ENCODE data around the gene GPR149. TPM values are rescaled to one million over a fixed set of nuclear protein-coding genes. Genes with fewer than 3 reads are reported as not detected.
A peak's percentile ranks its signal among the peaks of the same experiment; 100 is the strongest.

Gene GPR149
- total RNA-seq, 3 donors from 2014 or later (not counting 1 experiment from before 2014, with no cell fraction given): not detected

DNA sequence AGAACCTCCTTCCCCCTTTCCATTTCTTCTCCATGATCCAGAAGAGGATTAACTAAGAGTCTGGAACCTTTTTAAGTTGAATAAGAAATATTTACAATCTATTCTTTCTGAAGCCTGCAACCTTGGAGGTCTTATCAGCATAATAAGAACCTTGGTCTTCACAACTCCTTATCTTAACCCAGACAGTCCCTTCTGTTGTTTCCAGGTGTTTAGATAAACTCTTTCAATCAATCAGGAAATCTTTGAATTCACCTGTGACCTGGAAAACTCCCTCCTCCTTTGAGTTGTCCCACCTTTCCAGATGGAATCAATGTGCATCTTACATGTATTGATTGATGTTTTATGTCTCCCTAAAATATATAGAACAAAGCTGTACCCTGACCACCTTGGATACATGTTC lies 102.1 kb downstream of the GPR149 start:
- DNase-seq (no peak), ATAC-seq (no peak)
- peaks cover 7 to 17% of the 10 kb centered on the region in 2 donors for H3K27me3 Mint-ChIP-seq (ENCODE audit: low read depth in 2 of 2)
- H3K4me3 Mint-ChIP-seq: no peak overlapping the region
- no peak overlapping the region for H3K27ac ChIP-seq (ENCODE audit: low read length)
- H3K36me3 Mint-ChIP-seq: no peaks in the 10 kb centered on the region
- peaks cover 4% of the 10 kb centered on the region for H3K4me1 ChIP-seq (ENCODE audit: control insufficient read depth, insufficient read depth, low read length)
- no peak overlapping the region for H3K4me3 ChIP-seq (ENCODE audit: low read length)
- H3K36me3 ChIP-seq (ENCODE audit: control insufficient read depth, insufficient read depth, low read length): no peaks in the 10 kb centered on the region
- no peaks in the 10 kb centered on the region for H3K9me3 Mint-ChIP-seq
- H3K4me1 Mint-ChIP-seq: peaks cover 6 to 11% of the 10 kb centered on the region in 2 donors
- H3K27me3 ChIP-seq (ENCODE audit: control insufficient read depth, insufficient read depth, low read length): no peaks in the 10 kb centered on the region
- TF ChIP-seq, protein P1, sequence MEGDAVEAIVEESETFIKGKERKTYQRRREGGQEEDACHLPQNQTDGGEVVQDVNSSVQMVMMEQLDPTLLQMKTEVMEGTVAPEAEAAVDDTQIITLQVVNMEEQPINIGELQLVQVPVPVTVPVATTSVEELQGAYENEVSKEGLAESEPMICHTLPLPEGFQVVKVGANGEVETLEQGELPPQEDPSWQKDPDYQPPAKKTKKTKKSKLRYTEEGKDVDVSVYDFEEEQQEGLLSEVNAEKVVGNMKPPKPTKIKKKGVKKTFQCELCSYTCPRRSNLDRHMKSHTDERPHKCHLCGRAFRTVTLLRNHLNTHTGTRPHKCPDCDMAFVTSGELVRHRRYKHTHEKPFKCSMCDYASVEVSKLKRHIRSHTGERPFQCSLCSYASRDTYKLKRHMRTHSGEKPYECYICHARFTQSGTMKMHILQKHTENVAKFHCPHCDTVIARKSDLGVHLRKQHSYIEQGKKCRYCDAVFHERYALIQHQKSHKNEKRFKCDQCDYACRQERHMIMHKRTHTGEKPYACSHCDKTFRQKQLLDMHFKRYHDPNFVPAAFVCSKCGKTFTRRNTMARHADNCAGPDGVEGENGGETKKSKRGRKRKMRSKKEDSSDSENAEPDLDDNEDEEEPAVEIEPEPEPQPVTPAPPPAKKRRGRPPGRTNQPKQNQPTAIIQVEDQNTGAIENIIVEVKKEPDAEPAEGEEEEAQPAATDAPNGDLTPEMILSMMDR (IDR thresholded peaks at IDR 0.05): no peak
- intact Hi-C loops (cut with micrococcal nuclease): no loop called here
- no peaks in the 10 kb centered on the region for H3K9me3 ChIP-seq (ENCODE audit: control insufficient read depth, insufficient read depth, low read length)
- no peak overlapping the region for H3K27ac Mint-ChIP-seq

- no peaks in the 10 kb centered on the region for H3K9me3 Mint-ChIP-seq
- no peaks in the 10 kb centered on the region for H3K36me3 ChIP-seq (ENCODE audit: control insufficient read depth, insufficient read depth, low read length)
- H3K36me3 Mint-ChIP-seq: no peaks in the 10 kb centered on the region
- H3K27ac ChIP-seq (ENCODE audit: low read length): peak overlapping the region; percentile 99
- no peaks in the 10 kb centered on the region for H3K27me3 ChIP-seq (ENCODE audit: control insufficient read depth, insufficient read depth, low read length)
- peaks cover 12% of the 10 kb centered on the region for H3K4me1 ChIP-seq (ENCODE audit: control insufficient read depth, insufficient read depth, low read length)
- intact Hi-C loops (cut with micrococcal nuclease): loop anchor here (2.0 to 5.0 kb wide), 2 partner anchors 1163 to 1530 kb away; partner anchors contain the start of genes RAP2B and SLC33A1
- 83% methylated on average over 3 of the region's 3 CpGs for WGBS (ENCODE audit: insufficient coverage)
- DNase-seq (no peak), ATAC-seq (no peak)
- H3K4me1 Mint-ChIP-seq: peaks cover 18 to 23% of the 10 kb centered on the region in 2 donors
- no peaks in the 10 kb centered on the region for H3K9me3 ChIP-seq (ENCODE audit: control insufficient read depth, insufficient read depth, low read length)
- TF ChIP-seq, protein P1 (IDR thresholded peaks at IDR 0.05): no peak
- H3K27me3 Mint-ChIP-seq (ENCODE audit: low read depth in 2 of 2): peaks cover 0 to 11% of the 10 kb centered on the region in 2 donors
- H3K27ac Mint-ChIP-seq: no peak overlapping the region
- H3K4me3 Mint-ChIP-seq: peak overlapping the region; percentile 94
- H3K4me3 ChIP-seq (ENCODE audit: low read length): peak overlapping the region; percentile 81
Measured at GRCh38 chr3:154324919-154325318, 105.1 kb downstream of the GPR149 start.

GRCh38 chr3:154323891-154324738 lies 105.9 kb downstream of the GPR149 start, which contains the start of gene DHX36:
DHX36 (minus strand) TSS chr3:154324487; CDS start chr3:154324416, 71 bp downstream.
- peak within 1 kb of the TSS; percentile 81 for H3K4me3 ChIP-seq (ENCODE audit: low read length)
- TF ChIP-seq, protein P1 (IDR thresholded peaks at IDR 0.05): no peak
- H3K4me3 Mint-ChIP-seq: peak within 1 kb of the TSS; percentile 94
- WGBS (ENCODE audit: insufficient coverage): under 1% methylated on average over 45 of the region's 45 CpGs
- H3K36me3 ChIP-seq (ENCODE audit: control insufficient read depth, insufficient read depth, low read length): no peaks in the 10 kb centered on the region
- peak within 1 kb of the TSS; percentile 99 for H3K27ac ChIP-seq (ENCODE audit: low read length)
- peaks cover 18 to 23% of the 10 kb centered on the region in 2 donors for H3K4me1 Mint-ChIP-seq
- no peak within 1 kb of the TSS for H3K27ac Mint-ChIP-seq
- peaks cover 0 to 11% of the 10 kb centered on the region in 2 donors for H3K27me3 Mint-ChIP-seq (ENCODE audit: low read depth in 2 of 2)
- no peaks in the 10 kb centered on the region for H3K36me3 Mint-ChIP-seq
- DNase-seq (peak; percentile 88 to 96), ATAC-seq (peak; percentile 85 to 94 (median 90))
- H3K9me3 Mint-ChIP-seq: no peaks in the 10 kb centered on the region
- intact Hi-C loops (cut with micrococcal nuclease): loop anchor here (2.0 to 5.0 kb wide), 2 partner anchors 1162 to 1531 kb away; partner anchors contain the start of genes RAP2B and SLC33A1
- peaks cover 12% of the 10 kb centered on the region for H3K4me1 ChIP-seq (ENCODE audit: control insufficient read depth, insufficient read depth, low read length)
- H3K27me3 ChIP-seq (ENCODE audit: control insufficient read depth, insufficient read depth, low read length): no peaks in the 10 kb centered on the region
- H3K9me3 ChIP-seq (ENCODE audit: control insufficient read depth, insufficient read depth, low read length): no peaks in the 10 kb centered on the region
